Neural progenitor cell (in vitro differentiated cells): Measurements from ENCODE around the gene PDILT.

Source experiments
- EZH2 ChIP-seq: fragments of 200-600 bp; sonication (generic); IDR thresholded peaks from 2 replicates; pipeline ENCODE4 v1.6.1; 2017; ENCODE audit warnings: antibody characterized with exemption, mild to moderate bottlenecking, moderate library complexity
- EZH2phosphoT487 ChIP-seq: fragments of 200-600 bp; sonication (generic); IDR thresholded peaks from 2 replicates; pipeline ENCODE4 v1.6.1; 2017; ENCODE audit warnings: antibody characterized with exemption
- TF ChIP-seq, protein P1 (sequence below): fragments of 200-600 bp; sonication (generic); IDR thresholded peaks from 2 replicates; pipeline ENCODE4 v1.5.1; 2017; ENCODE audit warnings: antibody characterized with exemption, mild to moderate bottlenecking

DNA sequence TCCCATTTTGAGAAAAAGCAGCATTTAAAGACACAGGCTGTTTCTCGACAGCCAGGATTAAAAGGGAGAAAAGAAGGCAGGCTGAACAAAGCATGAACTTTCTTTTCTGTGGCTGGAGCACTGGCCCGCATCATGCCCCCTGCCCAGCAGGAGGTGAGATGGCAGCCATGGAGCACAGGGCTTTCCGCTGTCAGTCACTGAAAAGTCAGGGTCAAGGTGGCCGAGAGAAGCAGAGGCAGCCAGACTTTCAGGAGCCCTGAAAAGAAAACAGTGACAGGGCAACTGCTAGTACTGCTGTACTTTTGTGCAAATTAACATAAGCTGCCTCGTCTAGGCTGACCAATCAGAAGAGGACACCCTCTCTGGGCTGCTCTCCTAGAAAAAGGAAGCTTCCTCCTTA is 71.4 kb downstream of the PDILT start:
- TF ChIP-seq, protein P1, sequence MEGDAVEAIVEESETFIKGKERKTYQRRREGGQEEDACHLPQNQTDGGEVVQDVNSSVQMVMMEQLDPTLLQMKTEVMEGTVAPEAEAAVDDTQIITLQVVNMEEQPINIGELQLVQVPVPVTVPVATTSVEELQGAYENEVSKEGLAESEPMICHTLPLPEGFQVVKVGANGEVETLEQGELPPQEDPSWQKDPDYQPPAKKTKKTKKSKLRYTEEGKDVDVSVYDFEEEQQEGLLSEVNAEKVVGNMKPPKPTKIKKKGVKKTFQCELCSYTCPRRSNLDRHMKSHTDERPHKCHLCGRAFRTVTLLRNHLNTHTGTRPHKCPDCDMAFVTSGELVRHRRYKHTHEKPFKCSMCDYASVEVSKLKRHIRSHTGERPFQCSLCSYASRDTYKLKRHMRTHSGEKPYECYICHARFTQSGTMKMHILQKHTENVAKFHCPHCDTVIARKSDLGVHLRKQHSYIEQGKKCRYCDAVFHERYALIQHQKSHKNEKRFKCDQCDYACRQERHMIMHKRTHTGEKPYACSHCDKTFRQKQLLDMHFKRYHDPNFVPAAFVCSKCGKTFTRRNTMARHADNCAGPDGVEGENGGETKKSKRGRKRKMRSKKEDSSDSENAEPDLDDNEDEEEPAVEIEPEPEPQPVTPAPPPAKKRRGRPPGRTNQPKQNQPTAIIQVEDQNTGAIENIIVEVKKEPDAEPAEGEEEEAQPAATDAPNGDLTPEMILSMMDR: no peak
- TF ChIP-seq EZH2 (no peak), EZH2phosphoT487 (no peak)
